Activated CD4-positive, alpha-beta memory T cell treated with anti-CD3 and anti-CD28 coated beads, Interleukin-2, amount 10 ng/mL, durations not matched to agents 7 days and 5 days (primary cell): ENCODE measurements around the gene GAB1. TPM values are rescaled to one million over a fixed set of nuclear protein-coding genes. Genes with fewer than 3 reads are reported as not detected.
"Not testable (repeated sequence)": the region's sequence is repeated elsewhere in the genome, so short reads cannot be mapped to it uniquely, and the experiment has no call there.

ENCODE experiments used
- CTCF ChIA-PET: fragments of 350-600 bp; sonication (Branson Sonifier 250); formaldehyde crosslinking; loops from one replicate; lab custom pipeline; 2021; ENCODE audit warnings: antibody characterized with exemption, inconsistent platforms; lab: Charles Lee
- POLR2A ChIA-PET: fragments of 350-600 bp; sonication (Branson Sonifier 250); formaldehyde crosslinking; loops from one replicate; lab custom pipeline; 2021; ENCODE audit warnings: antibody characterized with exemption; lab: Charles Lee
- DNase-seq: peaks from one replicate; pipeline ENCODE4 v3.0.0-alpha.2; 2020
- H3K27ac Mint-ChIP-seq: one replicate; pipeline ENCODE4 v1.8.0; 2021; ENCODE audit warnings: mild to moderate bottlenecking, mixed read lengths
- H3K27me3 Mint-ChIP-seq: one replicate; pipeline ENCODE4 v1.8.0; 2021; ENCODE audit warnings: mixed read lengths
- H3K36me3 Mint-ChIP-seq: one replicate; pipeline ENCODE4 v1.8.0; 2021; ENCODE audit warnings: low read depth, mixed read lengths
- H3K4me1 Mint-ChIP-seq: one replicate; pipeline ENCODE4 v1.8.0; 2021; ENCODE audit warnings: mixed read lengths
- H3K4me3 Mint-ChIP-seq: one replicate; pipeline ENCODE4 v1.8.0; 2021; ENCODE audit warnings: mild to moderate bottlenecking, mixed read lengths
- H3K9me3 Mint-ChIP-seq: one replicate; pipeline ENCODE4 v1.8.0; 2021; ENCODE audit warnings: mixed read lengths
- total RNA-seq, 2 experiments: library from RNA; stranded (reverse); gene quantifications; one replicate each; pipeline ENCODE4 v1.2.3, GENCODE V29; 2021

GAB1 gene
- total RNA-seq, 2 experiments from 2014 or later = 0.80 to 0.86 TPM

GRCh38 chr4:143344041-143344440 is 7.4 kb downstream of the GAB1 start:
- CTCF ChIA-PET = no interaction called here
- no peak for DNase-seq
- H3K36me3 Mint-ChIP-seq = no peaks in the 10 kb centered on the region
- peaks cover 42% of the 10 kb centered on the region for H3K27me3 Mint-ChIP-seq
- no peak overlapping the region for H3K27ac Mint-ChIP-seq
- POLR2A ChIA-PET = no interaction called here
- H3K4me3 Mint-ChIP-seq = no peak overlapping the region
- H3K9me3 Mint-ChIP-seq = no peaks in the 10 kb centered on the region
- H3K4me1 Mint-ChIP-seq = no peaks in the 10 kb centered on the region

- POLR2A ChIA-PET = no interaction called here
- CTCF ChIA-PET = no interaction called here
- no peak for DNase-seq
- H3K27me3 Mint-ChIP-seq = peaks cover 35% of the 10 kb centered on the region
- no peaks in the 10 kb centered on the region for H3K4me1 Mint-ChIP-seq
- H3K4me3 Mint-ChIP-seq = no peak overlapping the region
- H3K36me3 Mint-ChIP-seq = no peaks in the 10 kb centered on the region
- no peak overlapping the region for H3K27ac Mint-ChIP-seq
- H3K9me3 Mint-ChIP-seq = no peaks in the 10 kb centered on the region
Observed at GRCh38 chr4:143344774-143345173, 8.1 kb downstream of the GAB1 start.

- ChIA-PET POLR2A (no interaction called here), CTCF (no interaction called here)
- Mint-ChIP-seq H3K27ac (no peak overlapping the region), H3K36me3 (no peaks in the 10 kb centered on the region), H3K9me3 (no peaks in the 10 kb centered on the region), H3K4me3 (no peak overlapping the region), H3K27me3 (peaks cover 31% of the 10 kb centered on the region), H3K4me1 (no peaks in the 10 kb centered on the region)
- DNase-seq = no peak
Observed at GRCh38 chr4:143345356-143345755, 8.7 kb downstream of the GAB1 start.

- DNase-seq = no peak
- H3K27ac Mint-ChIP-seq = no peak overlapping the region
- H3K36me3 Mint-ChIP-seq = no peaks in the 10 kb centered on the region
- H3K9me3 Mint-ChIP-seq = no peaks in the 10 kb centered on the region
- peaks cover 26% of the 10 kb centered on the region for H3K27me3 Mint-ChIP-seq
- no peaks in the 10 kb centered on the region for H3K4me1 Mint-ChIP-seq
- ChIA-PET CTCF (no interaction called here), POLR2A (no interaction called here)
- no peak overlapping the region for H3K4me3 Mint-ChIP-seq
Observed at GRCh38 chr4:143346206-143346605, 9.5 kb downstream of the GAB1 start.

- CTCF ChIA-PET = no interaction called here
- Mint-ChIP-seq H3K9me3 (no peaks in the 10 kb centered on the region), H3K27me3 (peaks cover 22% of the 10 kb centered on the region), H3K36me3 (no peaks in the 10 kb centered on the region), H3K4me1 (no peaks in the 10 kb centered on the region), H3K4me3 (no peak overlapping the region), H3K27ac (no peak overlapping the region)
- POLR2A ChIA-PET = no interaction called here
- DNase-seq = no peak
Observed at GRCh38 chr4:143347484-143348111, 10.9 kb downstream of the GAB1 start.

- peaks cover 27% of the 10 kb centered on the region for H3K27me3 Mint-ChIP-seq
- ChIA-PET POLR2A (no interaction called here), CTCF (interaction anchor here (0.6 kb wide), 1 partner anchor 119 kb away, joined by 3 read pairs; no protein-coding TSS in a partner anchor)
- no peaks in the 10 kb centered on the region for H3K36me3 Mint-ChIP-seq
- no peaks in the 10 kb centered on the region for H3K9me3 Mint-ChIP-seq
- no peak for DNase-seq
- H3K4me1 Mint-ChIP-seq = no peaks in the 10 kb centered on the region
- H3K4me3 Mint-ChIP-seq = no peak overlapping the region
- H3K27ac Mint-ChIP-seq = no peak overlapping the region
Observed at GRCh38 chr4:143348233-143349077, 11.8 kb downstream of the GAB1 start.

- H3K9me3 Mint-ChIP-seq, H3K4me1 Mint-ChIP-seq, DNase-seq, POLR2A ChIA-PET, H3K27ac Mint-ChIP-seq, CTCF ChIA-PET, H3K36me3 Mint-ChIP-seq, H3K4me3 Mint-ChIP-seq: not testable (repeated sequence)
- H3K27me3 Mint-ChIP-seq = peaks cover 28% of the 10 kb centered on the region
Observed at GRCh38 chr4:143349858-143350527, 13.3 kb downstream of the GAB1 start.

- no peak for DNase-seq
- Mint-ChIP-seq H3K4me3 (no peak overlapping the region), H3K36me3 (no peaks in the 10 kb centered on the region), H3K9me3 (no peaks in the 10 kb centered on the region), H3K27ac (no peak overlapping the region), H3K4me1 (no peaks in the 10 kb centered on the region), H3K27me3 (peaks cover 29% of the 10 kb centered on the region)
- CTCF ChIA-PET = no interaction called here
- POLR2A ChIA-PET = no interaction called here
Observed at GRCh38 chr4:143351149-143351691, 14.5 kb downstream of the GAB1 start.

- no peaks in the 10 kb centered on the region for H3K4me1 Mint-ChIP-seq
- peaks cover 27% of the 10 kb centered on the region for H3K27me3 Mint-ChIP-seq
- no peak for DNase-seq
- ChIA-PET CTCF (no interaction called here), POLR2A (no interaction called here)
- H3K36me3 Mint-ChIP-seq = no peaks in the 10 kb centered on the region
- no peak overlapping the region for H3K27ac Mint-ChIP-seq
- H3K4me3 Mint-ChIP-seq = no peak overlapping the region
- H3K9me3 Mint-ChIP-seq = no peaks in the 10 kb centered on the region
Observed at GRCh38 chr4:143351774-143352451, 15.2 kb downstream of the GAB1 start.

GRCh38 chr4:143352720-143353119 is 16.0 kb downstream of the GAB1 start:
- no peak overlapping the region for H3K4me3 Mint-ChIP-seq
- DNase-seq = no peak
- H3K27me3 Mint-ChIP-seq = peaks cover 21% of the 10 kb centered on the region
- no peaks in the 10 kb centered on the region for H3K36me3 Mint-ChIP-seq
- no peaks in the 10 kb centered on the region for H3K9me3 Mint-ChIP-seq
- ChIA-PET CTCF (no interaction called here), POLR2A (no interaction called here)
- no peak overlapping the region for H3K27ac Mint-ChIP-seq
- peaks cover 5% of the 10 kb centered on the region for H3K4me1 Mint-ChIP-seq

- CTCF ChIA-PET = no interaction called here
- H3K4me1 Mint-ChIP-seq = peaks cover 9% of the 10 kb centered on the region
- no peak overlapping the region for H3K4me3 Mint-ChIP-seq
- H3K9me3 Mint-ChIP-seq = no peaks in the 10 kb centered on the region
- H3K27ac Mint-ChIP-seq = no peak overlapping the region
- DNase-seq = no peak
- no peaks in the 10 kb centered on the region for H3K36me3 Mint-ChIP-seq
- POLR2A ChIA-PET = no interaction called here
- H3K27me3 Mint-ChIP-seq = peaks cover 21% of the 10 kb centered on the region
Observed at GRCh38 chr4:143353797-143354196, 17.1 kb downstream of the GAB1 start.

GRCh38 chr4:143354990-143355389 is 18.3 kb downstream of the GAB1 start:
- peaks cover 21% of the 10 kb centered on the region for H3K4me1 Mint-ChIP-seq
- no peak for DNase-seq
- H3K27me3 Mint-ChIP-seq = peaks cover 21% of the 10 kb centered on the region
- H3K27ac Mint-ChIP-seq = no peak overlapping the region
- ChIA-PET POLR2A (no interaction called here), CTCF (no interaction called here)
- no peak overlapping the region for H3K4me3 Mint-ChIP-seq
- no peaks in the 10 kb centered on the region for H3K9me3 Mint-ChIP-seq
- H3K36me3 Mint-ChIP-seq = no peaks in the 10 kb centered on the region
